Nucleus accumbens (tissue), 56 donors: ENCODE results near the gene GATD1.

Experiments
- DNase-seq, 56 donors: peaks; one replicate each; lab custom pipeline; 2025; lab: John Stamatoyannopoulos, UW

GATD1 gene, protein sequence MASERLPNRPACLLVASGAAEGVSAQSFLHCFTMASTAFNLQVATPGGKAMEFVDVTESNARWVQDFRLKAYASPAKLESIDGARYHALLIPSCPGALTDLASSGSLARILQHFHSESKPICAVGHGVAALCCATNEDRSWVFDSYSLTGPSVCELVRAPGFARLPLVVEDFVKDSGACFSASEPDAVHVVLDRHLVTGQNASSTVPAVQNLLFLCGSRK

DNA sequence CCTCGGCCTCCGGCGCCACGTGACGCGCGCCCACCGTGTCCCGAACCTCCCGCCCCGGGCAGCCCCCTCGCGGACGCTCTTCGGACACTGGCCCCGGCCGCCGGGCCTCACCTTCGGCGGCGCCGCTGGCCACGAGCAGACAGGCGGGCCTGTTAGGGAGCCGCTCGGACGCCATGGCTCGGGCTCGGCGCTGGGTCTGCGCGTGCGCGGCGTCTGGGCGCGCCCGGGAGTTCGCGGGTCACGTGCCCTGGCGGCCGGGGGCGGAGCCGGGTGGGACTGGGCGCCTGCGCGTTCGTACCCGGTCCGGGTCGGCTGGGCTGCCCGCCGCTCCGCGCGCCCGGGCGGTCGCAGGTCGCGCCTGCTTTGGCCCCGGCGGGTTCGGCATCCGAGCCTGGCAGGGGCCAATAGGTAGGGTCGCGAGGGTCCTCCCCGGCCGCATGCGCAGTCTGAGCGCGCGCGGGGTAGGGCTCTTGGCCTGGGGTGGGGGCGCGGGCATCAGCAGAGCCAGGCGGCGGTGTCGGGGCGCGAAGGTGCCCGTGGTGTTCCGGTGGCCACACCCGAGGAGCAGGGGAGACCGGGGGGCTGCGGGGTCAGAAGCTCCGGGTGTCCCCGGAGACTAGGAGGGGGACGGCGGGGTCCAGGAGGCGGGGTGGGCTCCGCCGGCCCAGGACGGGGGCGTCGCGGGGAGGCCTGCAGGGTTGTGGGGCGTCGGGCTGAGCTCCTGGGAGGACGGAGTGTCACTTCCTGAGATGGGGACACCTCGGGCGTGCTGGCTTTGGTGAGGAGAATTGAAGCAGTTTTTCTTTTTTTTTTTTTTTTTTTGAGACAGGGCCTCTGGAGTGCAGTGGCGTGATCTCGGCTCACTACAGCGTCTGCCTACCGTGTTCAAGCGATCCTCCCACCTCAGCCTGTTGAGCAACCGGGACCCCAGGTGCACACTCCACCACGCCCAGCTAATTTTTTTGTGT is at the start of gene GATD1:
Gene GATD1 (minus strand): TSS at position 200 of the 968 bp plus-strand sequence. CDS start 25 bp downstream, at position 175.
- peak in 53 of 56 donors; percentile 56 to 93 (median 82) for DNase-seq

DNA sequence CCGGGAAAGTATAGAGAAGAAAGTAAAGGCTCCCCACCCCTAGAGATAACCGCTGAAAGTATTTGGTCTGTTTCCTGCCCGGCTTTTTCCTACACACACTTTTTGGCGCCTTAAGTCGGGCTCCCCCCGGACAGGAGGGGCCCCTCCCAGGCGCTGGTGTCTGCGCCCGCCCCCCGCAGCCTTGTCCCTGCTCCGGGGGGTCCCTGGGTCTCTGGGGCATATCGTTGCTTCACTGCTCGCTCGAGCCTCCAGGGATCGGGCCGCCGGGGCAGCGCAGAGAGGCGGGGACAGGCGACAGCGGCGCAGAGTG is 49.5 kb upstream of the GATD1 start:
- DNase-seq: no peak

DNA sequence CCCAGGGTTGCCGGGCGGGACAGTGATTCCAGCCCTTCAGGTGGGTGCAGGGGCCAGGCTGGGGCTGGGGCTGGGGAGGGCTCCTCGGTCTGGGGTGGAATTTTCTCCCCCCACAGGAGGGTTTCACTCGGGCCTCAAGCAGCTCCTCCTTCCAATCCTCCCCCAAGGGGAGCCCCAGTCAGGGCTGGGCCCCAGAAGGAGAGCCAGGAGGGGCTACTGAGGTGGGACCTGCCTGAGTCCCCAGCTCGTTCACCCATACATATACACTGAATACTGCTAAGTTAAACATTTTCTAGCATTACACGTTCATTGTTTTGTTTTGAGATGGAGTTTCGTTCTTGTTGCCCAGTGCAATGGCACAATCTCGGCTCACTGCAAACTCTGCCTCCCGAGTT is 48.9 kb upstream of the GATD1 start:
- DNase-seq: no peak

DNA sequence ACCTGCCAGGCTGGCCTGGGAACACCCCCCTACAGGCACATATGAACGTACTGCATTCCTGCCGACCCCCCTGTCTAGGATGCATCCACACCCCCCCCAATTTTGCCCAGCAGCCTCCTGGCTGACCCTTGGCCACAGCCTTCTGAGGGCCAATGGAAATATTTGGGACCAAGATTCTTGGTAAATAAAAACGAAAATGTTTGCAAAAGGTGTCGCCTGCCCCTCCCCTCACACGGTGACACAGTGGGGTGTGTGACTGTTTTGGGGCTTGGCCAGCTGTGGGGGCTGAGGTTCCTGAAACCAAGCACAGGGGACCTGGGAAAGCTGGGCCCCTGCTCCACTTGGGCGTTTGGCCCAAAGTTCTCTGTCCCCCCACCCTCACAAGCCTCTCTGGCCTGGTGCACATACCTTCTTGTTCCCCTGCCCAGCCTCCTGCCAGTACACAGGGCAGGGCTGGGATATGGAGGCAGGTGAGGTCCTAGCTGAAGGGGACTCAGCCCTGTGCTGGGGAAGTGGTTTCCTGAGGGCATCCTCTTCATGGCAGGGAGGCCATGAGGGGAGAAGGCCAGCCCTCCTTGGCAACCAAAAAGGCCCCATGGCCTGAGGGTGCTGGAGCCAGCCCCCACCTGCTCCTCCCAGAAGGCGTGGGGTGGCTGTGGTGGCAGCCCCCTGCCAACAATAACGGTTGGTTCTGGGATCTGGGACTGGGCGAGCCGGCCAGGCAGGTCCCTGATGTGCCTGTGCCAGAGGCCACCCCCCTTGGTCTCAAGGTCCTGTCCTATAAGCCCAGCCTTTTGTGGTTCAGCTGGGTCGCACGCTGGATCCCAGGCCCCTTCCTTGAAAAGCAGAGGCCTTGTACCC is 48.3 kb upstream of the GATD1 start:
- no peak for DNase-seq

DNA sequence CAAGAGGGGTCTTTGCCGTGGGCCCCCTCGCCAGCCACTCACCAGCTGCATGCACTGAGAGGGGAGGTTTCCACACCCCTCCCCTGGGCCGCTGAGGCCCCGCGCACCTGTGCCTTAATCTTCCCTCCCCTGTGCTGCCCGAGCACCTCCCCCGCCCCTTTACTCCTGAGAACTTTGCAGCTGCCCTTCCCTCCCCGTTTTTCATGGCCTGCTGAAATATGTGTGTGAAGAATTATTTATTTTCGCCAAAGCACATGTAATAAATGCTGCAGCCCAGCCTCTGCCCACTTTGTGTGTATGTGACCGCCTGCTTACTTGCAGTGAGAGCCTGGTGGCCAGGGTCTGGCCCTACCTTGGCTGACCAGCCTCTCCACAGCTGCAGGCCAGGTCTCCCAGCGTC is 47.7 kb upstream of the GATD1 start:
- DNase-seq: no peak

DNA sequence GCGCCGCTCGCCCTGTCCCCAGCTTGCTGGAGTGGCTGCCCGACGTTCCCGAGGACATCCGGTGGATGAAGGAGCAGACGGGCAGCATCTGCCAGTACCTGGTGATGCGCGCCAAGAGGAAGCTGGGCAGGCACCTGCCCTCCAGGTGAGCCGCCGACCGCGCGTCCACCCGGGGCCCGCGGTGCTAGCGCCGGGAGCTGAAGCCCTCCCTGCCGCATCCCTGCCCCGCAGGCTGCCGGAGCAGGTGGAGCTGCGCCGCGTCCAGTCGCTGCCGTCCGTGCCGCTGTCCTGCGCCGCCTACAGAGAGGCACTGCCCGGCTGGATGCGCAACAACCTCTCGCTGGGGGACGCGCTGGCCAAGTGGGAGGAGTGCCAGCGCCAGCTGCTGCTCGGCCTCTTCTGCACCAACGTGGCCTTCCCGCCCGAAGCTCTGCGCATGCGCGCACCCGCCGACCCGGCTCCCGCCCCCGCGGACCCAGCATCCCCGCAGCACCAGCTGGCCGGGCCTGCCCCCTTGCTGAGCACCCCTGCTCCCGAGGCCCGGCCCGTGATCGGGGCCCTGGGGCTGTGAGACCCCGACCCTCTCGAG is 47.1 kb upstream of the GATD1 start:
- DNase-seq: peak in 17 of 56 donors; percentile 17 to 61 (median 33)

DNA sequence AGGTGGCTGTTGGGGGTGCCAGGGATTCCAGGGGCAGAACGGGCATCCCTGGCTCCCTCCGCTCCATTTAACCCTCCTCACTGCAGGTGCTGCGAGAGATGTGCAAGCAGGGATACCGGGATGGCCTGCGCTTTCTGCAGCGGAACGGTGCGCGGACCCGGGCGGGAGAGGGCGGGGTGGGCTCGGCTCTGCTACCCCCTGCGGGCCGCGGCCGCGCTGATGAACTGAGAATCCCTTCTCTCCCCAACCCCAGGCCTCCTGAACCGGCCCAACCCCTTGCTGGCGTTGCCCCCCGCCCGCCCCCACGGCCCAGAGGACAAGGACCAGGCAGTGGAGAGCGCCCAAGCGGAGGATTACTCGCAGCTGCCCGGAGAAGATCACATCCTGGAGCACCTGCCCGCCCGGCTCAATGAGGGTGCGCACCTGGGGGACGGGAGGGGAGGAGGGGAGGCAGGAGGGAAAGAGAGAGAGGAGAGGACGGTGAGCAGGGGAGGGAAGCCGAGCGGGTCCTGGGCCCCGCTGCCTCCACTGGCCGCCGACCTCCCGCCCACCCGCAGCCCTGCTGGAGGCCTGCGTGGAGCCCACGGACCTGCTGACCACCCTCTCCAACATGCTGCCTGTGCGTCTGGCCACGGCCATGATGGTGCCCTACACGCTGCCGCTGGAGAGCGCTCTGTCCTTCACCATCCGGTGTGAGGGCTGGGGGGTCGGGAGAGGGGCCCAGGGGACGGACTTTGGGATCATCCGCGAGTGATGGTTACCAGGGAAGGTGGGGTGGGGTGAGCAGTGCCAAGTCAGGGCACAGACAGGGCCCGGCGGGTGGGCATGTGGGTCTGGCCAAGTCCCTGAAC is 46.4 kb upstream of the GATD1 start:
- DNase-seq: no peak

DNA sequence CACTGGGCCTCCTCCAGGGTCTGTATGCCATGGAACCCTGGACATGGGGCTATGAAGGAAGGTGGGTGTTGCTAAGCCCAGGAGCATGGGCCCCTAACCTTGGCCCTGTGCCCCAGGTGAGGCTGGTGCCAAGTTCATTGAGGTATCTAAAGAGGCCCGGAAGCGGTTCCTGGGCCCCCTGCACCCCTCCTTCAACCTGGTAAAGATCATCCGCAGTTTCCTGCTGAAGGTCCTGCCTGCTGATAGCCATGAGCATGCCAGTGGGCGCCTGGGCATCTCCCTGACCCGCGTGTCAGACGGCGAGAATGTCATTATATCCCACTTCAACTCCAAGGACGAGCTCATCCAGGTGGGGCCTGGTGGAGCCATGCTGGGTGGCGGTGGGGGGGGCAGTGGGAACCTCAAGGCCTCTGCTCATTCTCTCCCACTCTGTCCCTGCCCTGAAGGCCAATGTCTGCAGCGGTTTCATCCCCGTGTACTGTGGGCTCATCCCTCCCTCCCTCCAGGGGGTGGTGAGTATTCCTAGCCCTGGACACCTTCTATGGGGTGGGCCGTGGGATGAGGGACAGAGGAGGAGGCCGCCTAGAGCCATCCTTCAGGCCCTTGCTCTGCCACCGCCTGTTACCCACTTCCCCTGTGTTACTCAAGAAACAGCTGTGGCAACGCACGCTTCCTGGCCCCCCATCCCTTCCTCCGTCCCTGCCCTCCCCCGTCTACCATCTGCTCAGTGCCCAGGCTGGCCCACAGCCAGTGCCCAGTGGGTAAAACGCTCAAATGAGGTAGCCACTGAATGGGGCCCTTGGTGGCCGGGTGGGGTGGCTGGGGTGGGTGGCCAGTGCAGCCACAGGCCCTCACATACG is 44.5 kb upstream of the GATD1 start:
- peak in 4 of 56 donors; percentile 31 to 54 (median 48) for DNase-seq

DNA sequence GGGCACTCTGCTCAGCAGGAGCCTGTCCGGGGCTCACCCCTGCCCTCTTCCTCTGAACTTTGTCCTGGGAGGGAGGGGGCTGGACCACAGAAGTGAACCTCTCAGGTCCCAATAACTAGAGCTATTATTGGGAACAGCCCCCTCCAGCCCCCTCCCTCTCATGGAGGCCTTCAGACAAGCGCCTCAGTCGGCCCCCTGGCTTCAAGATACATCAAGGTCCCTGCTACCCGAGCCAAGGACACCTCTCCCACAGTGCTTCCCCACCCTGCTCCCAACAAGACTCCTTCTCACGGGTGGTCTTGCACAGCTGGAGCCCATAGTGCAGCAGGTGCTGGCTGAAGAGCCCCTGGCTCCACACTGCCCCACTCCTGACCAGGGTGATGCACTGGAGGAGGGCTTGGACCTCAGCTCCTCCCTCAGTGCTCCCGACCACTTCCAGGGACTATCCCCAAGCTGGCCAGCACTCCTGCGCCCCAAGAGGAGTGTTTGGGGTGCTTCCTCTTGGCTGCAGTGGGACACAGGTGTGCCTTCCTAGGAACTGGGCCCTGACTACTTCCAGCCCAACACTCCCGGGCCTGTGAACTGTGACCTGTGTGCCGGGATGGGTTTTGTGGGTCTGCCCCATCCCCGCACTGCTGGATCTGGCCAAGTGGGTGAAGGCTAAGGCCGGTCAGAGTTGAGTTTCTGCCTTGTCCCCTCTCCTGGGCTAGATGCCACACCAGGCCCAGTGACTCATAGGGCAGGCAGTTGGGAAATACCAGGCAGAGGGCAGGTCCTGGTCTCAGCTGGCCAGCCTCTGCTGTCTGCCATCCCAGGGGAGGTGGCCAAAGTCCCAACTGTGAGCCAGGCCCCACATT is 43.6 kb upstream of the GATD1 start:
- peak in 9 of 56 donors; percentile 19 to 61 (median 28) for DNase-seq

DNA sequence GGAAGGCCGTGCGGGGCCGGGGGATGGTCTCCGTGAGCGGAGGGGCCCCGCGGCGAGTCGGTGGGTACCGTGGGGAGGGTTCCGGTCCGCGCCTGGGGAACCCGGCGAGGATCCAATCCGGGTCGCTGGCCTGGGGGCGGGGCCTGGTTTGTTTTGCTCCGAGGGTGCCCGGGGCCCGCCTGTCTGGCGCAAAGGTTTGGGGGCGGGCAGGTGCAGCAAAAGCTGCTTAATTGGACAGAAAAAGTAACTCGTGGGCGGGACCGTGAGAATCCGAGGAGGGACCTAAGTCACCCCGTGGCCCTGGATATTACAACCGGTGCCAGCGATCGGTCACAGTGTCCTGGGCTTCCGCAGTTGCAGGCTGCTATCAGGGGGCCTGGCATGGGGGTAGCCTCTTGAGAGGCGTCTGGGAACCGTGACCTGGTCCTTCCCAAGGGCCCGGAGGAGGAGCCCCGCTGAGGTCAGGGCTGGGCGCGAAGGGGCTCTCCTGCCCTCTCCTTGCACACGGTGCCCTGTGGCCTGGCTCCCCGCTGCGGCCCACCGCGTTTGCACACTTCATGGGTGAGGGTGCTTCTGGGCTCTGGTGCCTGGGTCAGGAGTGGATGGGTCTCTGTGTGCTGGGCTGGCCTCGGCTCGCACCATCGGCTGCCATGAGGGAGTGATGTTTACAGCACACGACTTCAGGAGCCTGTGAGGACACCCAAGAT is 42.8 kb upstream of the GATD1 start:
- DNase-seq: peak in 42 of 56 donors; percentile 21 to 82 (median 62)

DNA sequence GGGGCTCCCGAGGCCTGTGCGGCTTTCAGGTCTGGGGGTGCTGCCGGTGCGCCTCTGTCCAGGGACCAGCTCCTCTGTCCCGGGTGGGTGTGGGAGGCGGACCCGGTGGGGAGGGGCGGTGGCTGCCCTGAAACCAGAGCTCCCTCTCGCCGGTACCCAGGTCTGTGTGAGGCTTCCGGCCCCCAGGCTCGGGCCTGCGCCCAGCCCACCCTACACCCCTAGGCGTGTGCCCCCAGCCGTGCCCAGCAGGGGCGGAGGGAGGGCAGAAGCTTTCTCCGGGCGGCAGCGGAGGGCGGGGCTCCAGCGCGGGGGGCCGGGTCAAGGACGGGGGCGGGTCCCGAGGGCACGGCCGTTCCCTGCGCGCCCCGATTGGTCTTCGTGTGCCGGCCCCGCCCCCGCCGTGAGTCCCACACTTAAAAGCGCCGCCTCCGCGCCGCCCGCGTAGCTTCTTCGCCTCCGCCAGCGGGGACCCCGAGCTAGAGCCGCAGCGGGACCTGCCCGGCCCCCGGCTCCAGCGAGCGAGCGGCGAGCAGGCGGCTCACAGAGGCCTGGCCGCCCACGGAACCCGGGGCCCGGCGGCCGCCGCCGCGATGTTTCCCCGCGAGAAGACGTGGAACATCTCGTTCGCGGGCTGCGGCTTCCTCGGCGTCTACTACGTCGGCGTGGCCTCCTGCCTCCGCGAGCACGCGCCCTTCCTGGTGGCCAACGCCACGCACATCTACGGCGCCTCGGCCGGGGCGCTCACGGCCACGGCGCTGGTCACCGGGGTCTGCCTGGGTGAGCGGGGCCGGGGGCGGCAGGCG is 42.0 kb upstream of the GATD1 start:
- peak in 55 of 56 donors; percentile 39 to 95 (median 84) for DNase-seq

DNA sequence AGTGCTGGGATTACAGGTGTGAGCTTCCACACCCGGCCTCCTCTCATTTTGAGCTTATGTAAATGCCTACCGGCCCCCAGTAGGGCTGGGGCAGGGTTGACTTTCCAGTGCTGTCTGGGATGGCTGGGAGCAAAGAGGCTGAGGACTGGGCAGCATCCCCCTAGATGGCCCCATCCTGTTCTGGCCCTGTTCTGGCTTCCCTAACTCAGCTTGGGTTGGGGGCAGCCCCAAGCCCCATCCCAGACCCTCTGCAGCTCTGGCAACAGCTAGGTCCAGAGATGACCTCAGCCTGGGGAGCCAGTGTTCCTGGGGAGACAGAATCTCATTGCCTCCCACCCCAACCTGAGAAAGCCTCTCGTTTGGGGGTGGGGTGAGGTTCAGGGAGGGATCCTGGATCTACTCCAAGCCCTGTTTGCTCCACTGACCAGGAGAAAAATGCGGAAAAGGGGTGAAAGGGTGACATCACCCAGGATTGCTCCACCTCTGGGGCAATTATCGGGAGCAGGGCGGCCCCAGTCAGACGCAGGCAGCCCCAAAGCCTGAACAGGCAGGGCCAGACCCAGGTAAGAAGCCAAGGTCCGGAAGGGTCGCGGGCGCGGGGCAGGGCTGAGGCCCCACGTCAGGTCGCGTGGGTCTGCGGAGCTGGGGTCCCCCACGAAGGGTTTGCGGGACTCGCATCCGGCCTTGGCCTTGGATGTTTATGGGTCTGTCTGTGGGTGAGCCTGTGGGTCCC is 41.3 kb upstream of the GATD1 start, which contains the start of gene PNPLA2:
Gene PNPLA2 (plus strand): TSS at position 519 of the 733 bp plus-strand sequence. CDS start 805 bp downstream, outside the sequence.
- no peak for DNase-seq

DNA sequence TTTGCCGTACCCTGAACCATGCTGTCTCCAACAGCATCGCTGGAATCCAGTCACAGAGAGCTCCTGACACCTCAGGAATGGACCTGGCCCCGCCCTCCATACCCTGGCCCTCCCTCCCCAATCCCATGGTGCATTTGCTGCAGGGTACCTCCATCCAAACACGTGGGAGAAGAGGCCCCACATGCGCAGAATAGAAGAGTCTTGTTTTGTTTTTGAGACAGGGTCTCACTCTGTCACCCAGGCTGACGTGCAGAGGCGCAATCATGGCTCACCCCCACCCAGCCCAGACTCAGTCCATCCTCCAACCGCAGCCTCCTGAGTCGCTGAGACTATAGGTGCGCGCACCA is 39.1 kb upstream of the GATD1 start:
- DNase-seq: no peak

DNA sequence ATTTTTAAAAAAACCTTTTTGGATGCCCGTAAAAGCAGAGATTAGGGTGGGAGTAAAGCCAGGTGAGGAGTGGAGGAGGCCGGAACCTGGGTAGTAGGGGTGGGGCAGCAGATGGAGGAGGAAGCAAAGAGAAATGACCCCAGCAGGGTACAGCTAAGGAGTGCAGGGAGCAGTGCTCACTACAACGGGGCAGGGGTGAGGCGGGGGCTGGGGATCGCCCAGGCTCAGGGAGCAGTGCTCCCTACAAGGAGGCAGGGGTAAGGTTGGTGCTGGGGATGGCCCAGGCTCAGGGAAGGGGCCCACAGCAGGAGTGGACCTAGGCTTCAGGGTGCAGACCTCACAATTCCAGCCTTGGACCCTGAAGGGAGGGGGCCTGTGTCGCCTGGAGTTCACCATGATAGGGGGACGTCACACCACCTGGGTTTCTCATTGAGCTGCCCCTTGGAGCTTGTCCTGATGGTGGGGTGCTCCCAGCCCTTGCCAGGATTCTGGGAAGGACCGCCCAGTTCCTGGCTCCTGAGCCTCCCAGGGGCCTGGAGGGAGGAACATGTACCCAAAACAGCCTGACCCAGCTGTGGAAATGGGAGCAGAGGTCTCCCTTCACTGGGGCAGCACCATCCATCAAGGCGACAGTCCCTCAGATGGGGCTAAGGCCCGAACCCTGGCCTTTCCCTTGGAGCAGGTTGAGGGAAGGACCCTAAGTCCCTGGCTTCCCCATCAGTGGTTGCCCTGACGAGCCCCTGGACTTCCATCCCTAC is 38.6 kb upstream of the GATD1 start:
- no peak for DNase-seq
